HCT116 (cell line): ENCODE data around the gene DFFA.

Experiments
- CBX3 ChIP-seq: IDR thresholded peaks from 2 replicates; pipeline ENCODE4 v1.6.1; 2012; ENCODE audit warnings: low read depth
- CTCF ChIP-seq, 3 experiments: fragments of 200-600 bp in 1 of 3; sonication (generic) in 1 of 3; IDR thresholded peaks in 2 of 3; conservative IDR thresholded peaks in 1 of 3; 2 replicates each; pipeline ENCODE4 v1.5.1; 2012 to 2017; ENCODE audit warnings: low read depth in 2 of 3, low read length in 2 of 3, antibody characterized with exemption in 1 of 3, borderline replicate concordance in 1 of 3, control low read depth in 1 of 3, mild to moderate bottlenecking in 1 of 3, mixed read lengths in 1 of 3, mixed run types in 1 of 3, moderate library complexity in 1 of 3; ENCODE audit not compliant: insufficient read depth in 1 of 3
- EZH2 ChIP-seq: fragments of 200-600 bp; sonication (generic); IDR thresholded peaks from 2 replicates; pipeline ENCODE4 v1.6.1; 2017; ENCODE audit warnings: antibody characterized with exemption, mixed run types
- SRF ChIP-seq: IDR thresholded peaks from 2 replicates; pipeline ENCODE4 v1.6.1; 2012; ENCODE audit warnings: low read depth

- TF ChIP-seq SRF (no peak), CTCF (IDR thresholded peaks at IDR 0.05 in 2 of 3, conservative IDR thresholded peaks at IDR 0.05 in 1 of 3; ENCODE audit: borderline replicate concordance in 1 of 3, insufficient read depth in 1 of 3, low read depth in 2 of 3, low read length in 2 of 3) (no peak), CBX3 (no peak), EZH2 (no peak)
Measured at GRCh38 chr1:10470043-10470442, 2.3 kb downstream of the DFFA start.
